Stimulated activated effector memory CD8-positive, alpha-beta T cell treated with anti-CD3 and anti-CD28 coated beads, Interleukin-12 subunit alpha, Interleukin-12 subunit beta, amount 100 ng/mL, for 72 hours (primary cell): ENCODE data around the gene MCF2L.
"Not testable (repeated sequence)": the region's sequence is repeated elsewhere in the genome, so short reads cannot be mapped to it uniquely, and the experiment has no call there.

Experiments
- ATAC-seq: fragments of 150-1000 bp; cut with Tn5 transposase; 2 replicates; pipeline ENCODE4 v1.10.0; 2021
- DNase-seq, 2 donors: peaks; one replicate each; pipeline ENCODE4 v3.0.0; 2021 to 2022; ENCODE audit warnings: low spot score in 2 of 2
- H3K27ac Mint-ChIP-seq: one replicate; pipeline ENCODE4 v1.8.0; 2022; ENCODE audit warnings: mild to moderate bottlenecking, mixed read lengths
- H3K36me3 Mint-ChIP-seq: one replicate; pipeline ENCODE4 v1.8.0; 2022; ENCODE audit warnings: mild to moderate bottlenecking, mixed read lengths
- H3K4me1 Mint-ChIP-seq: one replicate; pipeline ENCODE4 v1.8.0; 2022; ENCODE audit warnings: mixed read lengths
- H3K4me3 Mint-ChIP-seq: one replicate; pipeline ENCODE4 v1.8.0; 2022; ENCODE audit warnings: mild to moderate bottlenecking, mixed read lengths
- H3K9me3 Mint-ChIP-seq: one replicate; pipeline ENCODE4 v1.8.0; 2022; ENCODE audit warnings: mixed read lengths

The MCF2L gene

DNA sequence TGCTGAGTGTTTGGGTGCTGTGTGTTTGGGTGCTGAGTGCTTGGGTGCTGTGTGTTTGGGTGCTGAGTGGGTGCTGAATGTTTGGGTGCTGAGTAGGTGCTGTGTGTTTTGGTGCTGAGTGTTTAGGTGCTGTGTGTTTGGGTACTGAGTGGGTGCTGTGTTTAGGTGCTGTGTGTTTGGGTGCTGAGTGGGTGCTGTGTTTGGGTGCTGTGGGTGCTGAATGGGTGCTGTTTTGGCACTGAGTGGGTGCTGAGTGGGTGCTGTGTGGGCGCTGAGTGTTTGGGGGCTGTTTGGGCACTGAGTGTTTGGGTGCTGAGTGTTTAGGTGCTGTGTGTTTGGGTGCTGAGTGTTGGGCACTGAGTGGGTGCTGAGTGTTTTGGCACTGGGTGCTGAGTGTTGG, 88.1 kb downstream of the MCF2L start:
- Mint-ChIP-seq H3K4me1 (no peaks in the 10 kb centered on the region), H3K4me3 (no peak overlapping the region), H3K27ac (no peak overlapping the region), H3K36me3 (no peaks in the 10 kb centered on the region), H3K9me3 (no peaks in the 10 kb centered on the region)
- DNase-seq: no peak
- no peak for ATAC-seq

DNA sequence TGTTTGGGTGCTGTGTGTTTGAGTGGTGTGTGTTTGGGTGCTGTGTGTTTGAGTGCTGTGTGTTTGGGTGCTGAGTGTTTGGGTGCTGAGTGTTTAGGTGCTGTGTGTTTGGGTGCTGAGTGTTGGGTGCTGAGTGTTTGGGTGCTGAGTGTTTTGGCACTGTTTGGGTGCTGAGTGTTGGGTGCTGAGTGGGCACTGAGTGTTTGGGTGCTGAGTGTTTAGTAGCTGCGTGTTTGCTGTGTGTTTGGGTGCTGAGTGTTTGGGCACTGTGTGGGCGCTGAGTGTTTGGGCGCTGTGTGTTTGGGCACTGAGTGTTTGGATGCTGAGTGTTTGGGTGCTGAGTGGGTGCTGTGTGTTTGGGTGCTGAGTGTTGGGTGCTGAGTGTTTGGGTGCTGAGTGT, 88.5 kb downstream of the MCF2L start:
- not testable (repeated sequence) for H3K27ac Mint-ChIP-seq, H3K4me3 Mint-ChIP-seq, DNase-seq, H3K9me3 Mint-ChIP-seq, H3K4me1 Mint-ChIP-seq, ATAC-seq, H3K36me3 Mint-ChIP-seq

DNA sequence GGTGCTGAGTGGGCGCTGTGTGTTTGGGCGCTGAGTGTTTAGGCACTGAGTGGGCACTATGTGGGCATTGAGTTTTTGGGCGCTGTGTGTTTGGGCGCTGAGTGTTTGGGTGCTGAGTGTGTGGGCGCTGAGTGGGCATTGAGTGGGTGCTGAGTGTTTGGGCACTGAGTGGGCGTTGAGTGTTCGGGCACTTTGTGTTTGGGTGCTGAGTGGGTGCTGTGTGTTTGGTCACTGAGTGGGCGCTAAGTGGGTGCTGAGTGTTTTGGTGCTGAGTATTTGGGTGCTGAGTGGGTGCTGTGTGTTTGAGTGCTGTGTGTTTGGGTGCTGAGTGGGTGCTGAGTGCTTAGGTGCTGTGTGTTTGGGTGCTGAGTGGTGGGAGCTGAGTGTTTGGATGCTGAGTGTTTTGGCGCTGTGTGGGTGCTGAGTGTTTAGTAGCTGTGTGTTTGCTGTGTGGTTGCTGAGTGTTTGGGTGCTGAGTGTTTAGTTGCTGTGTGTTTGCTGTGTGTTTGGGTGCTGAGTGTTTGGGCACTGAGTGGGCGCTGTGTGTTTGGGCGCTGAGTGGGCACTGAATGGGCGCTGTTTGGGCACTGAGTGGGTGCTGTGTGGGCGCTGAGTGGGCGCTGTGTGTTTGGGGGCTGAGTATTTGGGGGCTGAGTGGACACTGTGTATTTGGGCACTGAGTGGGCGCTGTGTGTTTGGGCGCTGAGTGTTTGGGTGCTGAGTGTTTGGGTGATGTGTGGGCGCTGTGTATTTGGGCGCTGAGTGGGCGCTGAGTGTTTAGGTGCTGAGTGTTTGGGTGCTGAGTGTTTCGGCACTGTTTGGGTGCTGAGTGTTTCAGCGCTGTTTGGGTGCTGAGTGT, 89.3 kb downstream of the MCF2L start:
- Mint-ChIP-seq H3K4me3 (no peak overlapping the region), H3K9me3 (no peaks in the 10 kb centered on the region), H3K4me1 (no peaks in the 10 kb centered on the region), H3K27ac (no peak overlapping the region), H3K36me3 (no peaks in the 10 kb centered on the region)
- ATAC-seq: no peak
- no peak for DNase-seq

DNA sequence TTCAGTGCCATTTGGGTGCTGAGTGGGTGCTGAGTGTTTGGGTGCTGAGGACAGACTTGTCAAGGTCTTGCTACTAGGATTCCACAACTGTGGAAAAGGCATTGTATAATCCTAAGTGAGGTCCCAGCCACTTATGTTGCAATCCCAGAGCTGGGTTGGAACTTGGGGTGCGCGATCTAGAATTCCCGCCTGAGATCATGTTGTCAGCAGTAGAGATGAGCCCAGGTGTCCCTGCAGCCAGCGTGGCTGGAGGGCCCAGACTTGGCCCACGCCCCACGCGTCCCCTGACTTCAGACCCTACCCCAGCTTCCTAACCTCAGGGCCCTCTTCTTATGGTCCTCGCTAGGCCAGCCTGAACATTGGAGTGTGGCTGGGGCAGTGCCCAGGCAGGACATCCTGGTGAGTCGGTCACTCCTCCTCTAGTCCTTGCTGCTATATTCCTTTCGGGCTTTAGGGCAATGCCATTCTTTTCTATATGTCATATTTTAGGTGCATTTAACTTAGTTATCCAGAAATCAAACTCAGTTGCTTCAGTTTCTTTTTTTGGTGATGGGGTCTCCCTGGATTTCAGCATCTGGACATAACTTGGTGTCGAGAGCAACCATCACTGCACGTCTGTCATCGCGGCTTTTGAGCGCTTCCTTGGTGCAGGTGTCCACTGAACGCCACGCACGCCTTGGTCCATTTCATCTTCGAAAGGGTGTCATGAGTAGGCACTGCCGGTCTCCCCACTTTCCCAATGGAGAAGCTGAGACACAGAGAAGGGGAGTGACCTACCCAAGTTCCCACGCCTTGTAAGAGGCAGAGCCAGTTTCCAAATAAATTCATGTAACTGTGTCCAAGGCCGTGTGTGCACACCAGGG, 90.2 kb downstream of the MCF2L start:
- no peaks in the 10 kb centered on the region for H3K4me1 Mint-ChIP-seq
- H3K36me3 Mint-ChIP-seq: no peaks in the 10 kb centered on the region
- ATAC-seq (no peak), DNase-seq (no peak)
- H3K4me3 Mint-ChIP-seq: no peak overlapping the region
- H3K9me3 Mint-ChIP-seq: no peaks in the 10 kb centered on the region
- no peak overlapping the region for H3K27ac Mint-ChIP-seq

DNA sequence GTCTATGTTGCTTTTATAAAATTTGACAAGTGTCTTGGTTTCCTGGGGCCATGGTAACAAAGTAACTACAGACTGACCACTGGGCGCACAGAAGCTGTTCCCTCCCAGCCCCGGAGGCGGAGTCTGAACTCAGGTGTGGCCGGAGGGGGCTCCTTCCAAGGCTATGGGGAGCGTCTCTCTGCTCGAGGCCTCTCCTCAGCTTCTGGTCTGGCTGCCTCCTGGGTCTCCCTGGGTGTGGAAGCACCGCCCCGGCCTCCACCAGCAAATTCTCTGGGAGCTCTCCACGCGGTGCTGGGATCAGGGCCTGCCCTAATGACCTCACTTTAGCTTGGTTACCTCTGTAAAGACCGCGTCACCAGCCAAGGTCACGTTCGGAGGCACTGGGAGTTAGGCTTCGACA, 90.9 kb downstream of the MCF2L start:
- Mint-ChIP-seq H3K36me3 (no peaks in the 10 kb centered on the region), H3K4me1 (no peaks in the 10 kb centered on the region), H3K9me3 (no peaks in the 10 kb centered on the region), H3K4me3 (no peak overlapping the region), H3K27ac (no peak overlapping the region)
- no peak for DNase-seq
- no peak for ATAC-seq

DNA sequence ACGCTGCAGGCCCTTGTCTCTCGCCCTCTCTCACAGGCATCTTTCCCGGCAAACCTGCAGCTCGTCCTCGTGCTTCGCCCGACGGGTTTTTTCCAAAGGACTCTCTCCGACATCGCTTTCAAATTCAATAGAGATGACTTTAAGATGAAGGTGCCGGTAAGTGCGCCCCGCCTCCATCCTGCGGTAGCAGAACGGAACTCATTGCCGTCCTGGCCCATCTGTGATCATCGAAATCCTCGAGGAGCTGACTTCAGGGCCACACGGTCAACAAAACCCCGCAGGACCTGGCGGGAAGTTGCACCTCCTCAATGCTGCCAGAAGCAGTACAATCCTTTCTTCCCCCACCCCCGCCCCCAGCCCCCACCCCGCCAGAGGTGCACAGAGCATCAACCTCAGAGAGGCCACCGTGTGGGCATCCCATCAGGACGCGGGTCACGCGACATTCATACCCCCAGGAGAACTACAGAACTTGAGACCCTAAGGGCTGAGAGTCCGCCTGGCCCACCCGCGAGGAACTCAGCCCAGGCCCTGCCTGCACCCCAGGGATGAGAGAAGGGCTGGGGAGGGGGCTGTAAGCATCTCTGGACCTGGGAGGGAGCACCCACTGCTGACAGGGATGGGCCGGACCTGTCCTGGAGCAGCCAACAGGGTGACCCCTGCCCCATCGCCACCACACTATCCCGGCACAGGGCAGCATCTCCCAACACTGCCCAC, 91.7 kb downstream of the MCF2L start:
- no peaks in the 10 kb centered on the region for H3K4me1 Mint-ChIP-seq
- H3K36me3 Mint-ChIP-seq: no peaks in the 10 kb centered on the region
- no peak overlapping the region for H3K27ac Mint-ChIP-seq
- H3K9me3 Mint-ChIP-seq: no peaks in the 10 kb centered on the region
- no peak overlapping the region for H3K4me3 Mint-ChIP-seq
- no peak for ATAC-seq
- no peak for DNase-seq

DNA sequence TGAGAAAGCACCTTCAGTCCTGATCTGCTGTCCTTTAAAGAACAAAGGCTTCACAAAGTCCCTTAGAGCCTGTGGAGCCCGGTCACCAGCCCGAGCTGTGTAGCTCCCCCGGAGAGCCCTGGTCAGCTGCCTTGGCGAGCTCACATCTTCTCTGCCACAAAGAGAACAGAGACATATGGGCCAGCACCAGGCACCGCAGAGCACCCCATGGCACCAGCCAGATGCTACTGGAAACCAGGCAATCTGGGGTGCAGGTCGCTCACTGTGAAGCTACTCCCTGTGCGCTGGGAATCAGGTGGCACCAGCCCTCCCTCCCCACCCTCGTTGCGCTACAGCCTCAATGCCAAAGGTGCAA, 92.2 kb downstream of the MCF2L start:
- Mint-ChIP-seq H3K27ac (no peak overlapping the region), H3K36me3 (no peaks in the 10 kb centered on the region), H3K4me1 (no peaks in the 10 kb centered on the region), H3K4me3 (no peak overlapping the region), H3K9me3 (no peaks in the 10 kb centered on the region)
- ATAC-seq (no peak), DNase-seq (no peak)

DNA sequence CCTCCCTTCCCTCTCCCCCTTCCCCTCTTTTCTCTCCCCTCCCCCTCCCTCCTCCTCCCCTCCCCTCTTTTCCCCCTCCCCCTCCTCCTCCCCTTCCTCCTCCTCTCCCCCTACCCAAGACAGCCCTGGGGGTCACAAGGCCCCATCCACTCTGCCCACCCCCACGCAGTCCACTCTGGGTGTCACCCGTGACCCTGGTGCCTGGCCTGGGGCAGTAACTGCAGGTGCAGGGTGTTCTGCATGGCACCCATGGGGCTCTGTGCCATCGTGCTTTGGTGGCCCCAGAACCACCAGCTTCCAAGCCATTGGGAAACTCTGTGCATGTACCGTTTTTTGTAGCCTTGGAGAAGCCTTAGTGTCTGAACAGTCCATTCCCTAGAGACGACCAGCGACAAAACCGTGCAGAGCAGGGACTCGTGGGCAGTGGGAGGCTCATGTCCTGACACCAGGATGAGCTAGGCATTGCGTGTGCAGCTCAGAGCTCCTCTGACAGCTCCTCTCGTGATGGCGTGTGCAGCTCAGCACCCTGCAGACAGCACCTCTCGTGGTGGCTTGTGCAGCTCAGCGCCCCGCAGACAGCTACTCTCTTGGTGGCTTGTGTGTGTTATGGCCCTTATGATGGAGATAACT, 92.9 kb downstream of the MCF2L start:
- no peak for DNase-seq
- Mint-ChIP-seq H3K36me3 (no peaks in the 10 kb centered on the region), H3K9me3 (no peaks in the 10 kb centered on the region), H3K27ac (no peak overlapping the region), H3K4me1 (no peaks in the 10 kb centered on the region), H3K4me3 (no peak overlapping the region)
- ATAC-seq: no peak

DNA sequence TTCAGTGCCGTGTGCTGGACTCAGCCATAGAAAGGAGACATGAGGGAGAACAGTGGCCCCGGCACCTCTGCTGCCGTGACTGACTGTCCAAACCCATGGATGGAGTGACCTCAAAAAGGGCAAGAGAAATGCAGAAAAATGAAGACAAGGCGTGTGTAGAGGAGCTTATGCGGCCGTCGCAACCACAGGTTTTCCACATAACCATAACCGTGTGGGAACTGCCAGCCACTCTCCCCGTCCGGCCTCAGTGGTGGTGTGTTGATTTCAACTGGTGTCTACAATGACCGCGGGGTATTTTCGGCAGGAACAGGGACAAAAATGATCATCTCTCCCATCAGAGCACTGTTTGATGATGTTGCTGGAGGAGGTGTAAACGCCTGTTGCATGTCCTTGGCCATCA, 93.7 kb downstream of the MCF2L start:
- H3K4me3 Mint-ChIP-seq: no peak overlapping the region
- no peaks in the 10 kb centered on the region for H3K36me3 Mint-ChIP-seq
- H3K27ac Mint-ChIP-seq: no peak overlapping the region
- DNase-seq (no peak), ATAC-seq (no peak)
- no peaks in the 10 kb centered on the region for H3K4me1 Mint-ChIP-seq
- H3K9me3 Mint-ChIP-seq: no peaks in the 10 kb centered on the region

DNA sequence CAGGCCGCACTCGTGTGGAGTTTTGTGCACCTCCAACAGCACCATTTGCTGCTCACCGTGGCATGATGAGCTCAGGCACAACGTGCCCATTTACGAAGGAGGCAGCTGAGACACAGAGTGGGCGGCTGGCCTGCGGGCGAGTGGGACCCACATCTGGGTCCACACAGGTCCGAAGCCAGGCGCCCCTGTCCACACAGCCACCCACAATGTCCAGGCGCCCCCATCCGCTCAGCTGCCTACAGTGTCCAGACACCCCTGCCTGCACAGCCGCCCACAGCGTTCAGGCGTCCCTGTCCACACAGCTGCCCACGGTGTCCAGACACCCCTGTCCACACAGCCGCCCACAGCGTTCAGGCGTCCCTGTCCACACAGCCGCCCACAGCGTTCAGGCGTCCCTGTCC, 94.1 kb downstream of the MCF2L start:
- Mint-ChIP-seq H3K27ac (no peak overlapping the region), H3K36me3 (no peaks in the 10 kb centered on the region), H3K4me1 (no peaks in the 10 kb centered on the region), H3K9me3 (no peaks in the 10 kb centered on the region), H3K4me3 (no peak overlapping the region)
- no peak for DNase-seq
- ATAC-seq: no peak

DNA sequence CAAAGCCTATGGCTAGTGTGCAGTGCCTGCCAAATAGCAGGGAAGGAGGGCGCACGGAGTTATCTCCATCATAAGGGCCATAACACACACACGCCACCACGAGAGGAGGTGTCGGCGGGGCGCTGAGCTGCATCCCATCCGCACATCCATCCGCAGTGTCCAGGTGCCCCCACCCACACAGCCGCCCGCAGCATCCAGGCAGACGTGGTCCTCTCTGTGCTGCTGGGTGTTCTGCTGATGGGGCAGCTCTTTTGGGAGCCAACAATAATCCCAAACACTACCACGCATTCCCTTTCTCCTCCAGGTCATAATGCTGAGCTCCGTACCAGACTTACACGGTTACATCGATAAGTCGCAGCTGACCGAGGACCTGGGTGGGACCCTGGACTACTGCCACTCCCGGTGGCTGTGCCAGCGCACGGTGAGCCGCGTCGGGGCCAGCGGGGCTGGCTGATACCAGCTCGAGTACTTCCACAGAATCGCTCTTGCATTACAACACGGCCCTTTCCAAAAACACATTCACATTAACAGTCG, 95.1 kb downstream of the MCF2L start:
- H3K4me3 Mint-ChIP-seq: no peak overlapping the region
- H3K36me3 Mint-ChIP-seq: no peaks in the 10 kb centered on the region
- no peak for DNase-seq
- no peak overlapping the region for H3K27ac Mint-ChIP-seq
- no peaks in the 10 kb centered on the region for H3K4me1 Mint-ChIP-seq
- H3K9me3 Mint-ChIP-seq: no peaks in the 10 kb centered on the region
- ATAC-seq: no peak

DNA sequence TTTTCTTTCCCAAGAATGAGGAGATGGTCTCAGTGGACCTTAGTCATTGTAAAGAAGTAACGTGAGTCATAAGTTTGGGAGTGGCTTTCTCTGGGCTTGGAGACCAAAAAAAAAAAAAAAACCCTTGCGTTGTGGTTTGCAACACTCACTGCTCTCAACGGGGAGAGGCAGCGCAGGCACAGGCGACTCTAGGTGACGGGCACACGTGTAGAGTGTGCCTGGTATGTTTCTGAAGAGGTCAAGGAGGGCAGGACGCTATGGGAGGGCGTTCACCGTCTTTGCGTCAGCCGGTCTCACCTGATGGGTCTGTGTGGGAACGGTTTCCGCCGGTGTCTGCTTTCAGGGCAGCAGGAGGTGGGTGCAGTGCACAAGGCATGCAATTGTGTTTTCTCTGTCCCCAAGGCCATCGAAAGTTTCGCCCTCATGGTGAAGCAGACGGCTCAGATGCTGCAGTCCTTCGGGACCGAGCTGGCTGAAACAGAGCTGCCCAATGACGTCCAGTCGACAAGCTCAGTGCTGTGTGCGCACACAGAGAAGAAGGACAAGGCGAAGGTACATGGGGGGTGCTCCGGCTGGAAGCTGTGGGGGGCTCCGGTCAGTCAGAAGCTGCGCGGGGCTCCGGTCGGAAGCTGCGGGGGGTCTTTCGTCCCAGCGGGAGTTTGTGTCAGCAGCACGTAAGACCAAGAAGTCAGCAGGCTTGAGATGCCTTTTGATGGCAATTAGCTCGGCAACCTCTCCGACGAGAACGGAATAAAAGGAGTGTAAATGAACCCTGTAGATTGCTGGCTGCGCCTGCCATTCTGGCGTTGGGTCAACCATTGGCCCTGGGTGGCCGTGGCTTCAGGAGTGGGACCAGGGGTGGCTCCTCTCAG, 95.8 kb downstream of the MCF2L start:
- ATAC-seq: no peak
- no peaks in the 10 kb centered on the region for H3K36me3 Mint-ChIP-seq
- no peak overlapping the region for H3K27ac Mint-ChIP-seq
- no peaks in the 10 kb centered on the region for H3K9me3 Mint-ChIP-seq
- H3K4me1 Mint-ChIP-seq: no peaks in the 10 kb centered on the region
- no peak overlapping the region for H3K4me3 Mint-ChIP-seq
- DNase-seq: no peak

DNA sequence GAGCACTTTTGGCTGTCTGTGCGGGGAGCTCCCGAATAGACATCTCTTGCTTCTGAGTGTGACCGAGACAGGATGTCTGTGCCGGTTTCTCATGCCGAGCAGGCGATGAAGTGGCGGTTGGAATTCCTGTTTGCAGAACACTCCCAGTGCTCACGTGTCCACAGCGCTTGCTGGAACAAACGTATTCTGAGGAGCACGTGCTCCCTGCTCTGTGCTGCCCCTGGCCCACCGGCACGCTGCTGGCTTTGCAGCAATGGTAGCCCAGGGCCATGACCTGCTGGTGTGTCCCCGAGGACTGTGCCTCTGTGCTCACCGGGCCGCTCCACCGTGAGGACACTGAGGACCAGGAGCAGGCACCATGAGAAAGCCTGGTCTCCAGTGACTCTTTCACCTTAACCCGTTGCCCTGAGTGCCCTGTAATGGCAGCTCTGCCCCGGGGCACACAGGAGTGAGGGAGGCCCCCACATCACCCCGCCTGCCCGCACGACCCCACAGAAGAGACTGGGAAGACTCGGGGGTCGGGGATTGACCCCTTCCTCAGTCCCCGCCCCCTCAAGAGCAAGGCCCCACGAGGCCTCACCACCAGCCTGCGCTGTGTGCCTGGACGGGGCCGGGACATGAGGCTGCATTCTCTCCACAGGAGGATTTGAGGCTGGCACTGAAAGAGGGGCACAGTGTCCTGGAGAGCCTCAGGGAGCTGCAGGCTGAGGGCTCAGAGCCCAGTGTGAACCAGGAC, 96.6 kb downstream of the MCF2L start:
- Mint-ChIP-seq H3K4me3 (no peak overlapping the region), H3K36me3 (no peaks in the 10 kb centered on the region), H3K4me1 (no peaks in the 10 kb centered on the region), H3K9me3 (no peaks in the 10 kb centered on the region), H3K27ac (no peak overlapping the region)
- DNase-seq (no peak), ATAC-seq (no peak)

DNA sequence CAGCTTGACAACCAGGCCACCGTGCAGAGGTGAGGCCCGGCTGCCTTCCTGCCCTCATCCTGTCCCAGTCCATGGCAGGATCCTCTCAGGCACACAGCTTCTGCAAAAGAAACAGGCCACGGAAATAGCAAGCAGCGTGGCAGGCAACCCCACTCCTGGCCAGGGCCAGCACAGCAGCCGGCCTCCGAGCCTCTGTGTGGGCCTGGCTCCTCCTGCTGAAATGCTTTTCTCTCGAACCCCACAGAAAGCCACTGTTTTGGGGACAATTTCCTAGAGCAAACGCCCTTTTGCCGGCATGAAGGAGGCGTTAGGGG, 97.1 kb downstream of the MCF2L start:
- Mint-ChIP-seq H3K36me3 (no peaks in the 10 kb centered on the region), H3K9me3 (no peaks in the 10 kb centered on the region), H3K4me1 (no peaks in the 10 kb centered on the region), H3K4me3 (no peak overlapping the region), H3K27ac (no peak overlapping the region)
- ATAC-seq (no peak), DNase-seq (no peak)
